SJCRH30 (cell line): ENCODE measurements around the gene SLFN12L. TPM values are rescaled to one million over a fixed set of nuclear protein-coding genes. Genes with fewer than 3 reads are reported as not detected.
"Not testable (repeated sequence)": the region's sequence is repeated elsewhere in the genome, so short reads cannot be mapped to it uniquely, and the experiment has no call there.

Source experiments
- DNase-seq, 2 experiments: peaks; one replicate each; pipeline ENCODE4 v3.0.0-alpha.2; 2015 to 2020
- H3K27ac ChIP-seq: fragments of 250-450 bp; sonication (Bioruptor Pico); 2 replicates; pipeline ENCODE4 v1.5.1; 2020; ENCODE audit warnings: mild to moderate bottlenecking, moderate library complexity
- H3K27me3 ChIP-seq: fragments of 250-450 bp; sonication (Bioruptor Pico); 2 replicates; pipeline ENCODE4 v1.5.1; 2020; ENCODE audit warnings: mild to moderate bottlenecking, moderate library complexity
- H3K36me3 ChIP-seq: fragments of 250-450 bp; sonication (Bioruptor Pico); 2 replicates; pipeline ENCODE4 v1.5.1; 2020; ENCODE audit warnings: mild to moderate bottlenecking, moderate library complexity
- H3K4me1 ChIP-seq: fragments of 250-450 bp; sonication (Bioruptor Pico); 2 replicates; pipeline ENCODE4 v1.5.1; 2020; ENCODE audit warnings: mild to moderate bottlenecking, moderate library complexity
- H3K4me3 ChIP-seq: fragments of 250-450 bp; sonication (Bioruptor Pico); 2 replicates; pipeline ENCODE4 v1.5.1; 2020; ENCODE audit warnings: mild to moderate bottlenecking, moderate library complexity
- H3K9me3 ChIP-seq: fragments of 250-450 bp; sonication (Bioruptor Pico); replicated peaks from 2 replicates; pipeline ENCODE4 v1.5.1; 2020; ENCODE audit warnings: mild to moderate bottlenecking, moderate library complexity
- total RNA-seq: library from RNA; depleted of rRNA; stranded (reverse); fragments of >200 nt; shearing (Covaris generic); gene quantifications from 2 replicates; pipeline ENCODE4 v1.2.3, GENCODE V29; 2014

The SLFN12L gene
- total RNA-seq, 1 experiment from 2014 or later = not detected

DNA sequence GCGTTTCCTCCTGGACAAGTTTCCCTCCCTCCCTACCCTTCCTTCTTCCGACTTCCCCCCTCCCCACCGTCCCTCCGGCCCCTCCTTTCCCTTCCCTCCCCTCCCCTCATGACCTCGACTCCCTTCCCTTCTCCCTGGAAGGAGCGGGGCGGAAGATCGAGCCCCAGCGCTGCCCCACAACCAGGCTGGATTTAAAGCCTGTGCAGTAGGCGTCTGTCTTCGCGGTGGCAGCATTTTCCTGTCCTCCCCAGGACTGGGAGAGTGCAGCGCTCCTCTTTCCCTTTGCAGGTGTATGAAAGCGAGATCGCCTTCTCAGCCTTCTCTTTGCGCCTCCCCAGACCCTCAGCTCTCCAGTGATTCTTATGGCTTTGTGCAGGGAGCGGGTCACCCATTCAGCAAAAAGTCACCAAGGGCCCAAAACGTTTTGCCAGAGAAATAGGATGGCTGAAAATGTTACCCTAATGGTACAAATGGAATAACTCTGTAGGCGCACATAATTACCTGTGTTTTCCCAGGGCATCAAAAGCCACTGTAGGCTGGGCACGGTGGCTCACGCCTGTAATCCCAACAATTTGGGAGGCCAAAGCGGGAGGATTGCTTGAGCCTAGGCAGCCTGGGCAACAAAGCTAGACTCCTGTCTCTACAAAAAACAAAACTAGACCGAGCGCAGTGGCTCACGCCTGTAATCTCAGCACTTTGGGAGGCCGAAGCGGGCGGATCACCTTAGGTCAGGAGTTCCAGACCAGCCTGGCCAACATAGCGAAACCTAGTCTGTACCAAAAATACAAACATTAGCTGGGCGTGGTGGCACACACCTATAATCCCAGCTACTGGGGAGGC is 40.8 kb downstream of the SLFN12L start:
- no peaks in the 10 kb centered on the region for H3K4me1 ChIP-seq

GRCh38 chr17:35493040-35493439 is 44.4 kb downstream of the SLFN12L start:
- H3K4me1 ChIP-seq = no peaks in the 10 kb centered on the region
- no peak for DNase-seq
- H3K36me3 ChIP-seq = no peaks in the 10 kb centered on the region
- no peak overlapping the region for H3K4me3 ChIP-seq
- H3K9me3 ChIP-seq = no peaks in the 10 kb centered on the region
- no peak overlapping the region for H3K27ac ChIP-seq
- peaks cover 13% of the 10 kb centered on the region for H3K27me3 ChIP-seq

More for the DNA sequence above, 40.8 kb downstream of the SLFN12L start:
- no peak for DNase-seq
- no peak overlapping the region for H3K27ac ChIP-seq
- H3K27me3 ChIP-seq = peaks cover 26% of the 10 kb centered on the region; the same call in 1 of the 2 replicates
- H3K36me3 ChIP-seq = no peaks in the 10 kb centered on the region
- H3K4me3 ChIP-seq = no peak overlapping the region
- H3K9me3 ChIP-seq = no peaks in the 10 kb centered on the region

DNA sequence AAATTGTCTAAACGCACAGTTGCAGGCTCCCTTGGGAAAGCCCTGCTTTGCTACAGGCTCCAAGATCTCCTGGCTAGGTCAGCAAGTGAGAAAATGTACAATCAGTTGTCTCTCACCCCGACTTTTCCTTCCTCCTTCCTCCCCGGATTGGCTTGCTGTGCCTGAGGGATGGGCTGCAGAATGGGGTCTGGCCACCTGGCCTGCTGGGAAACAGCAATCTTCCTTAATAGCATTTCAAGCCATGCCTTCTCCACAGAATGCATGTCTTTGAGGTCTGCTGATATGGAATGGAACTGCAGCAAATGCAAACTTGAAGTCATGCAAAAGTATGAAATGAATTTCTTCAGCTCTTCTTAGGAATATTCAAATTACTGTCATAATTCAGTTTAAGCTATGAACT is 46.1 kb downstream of the SLFN12L start:
- H3K9me3 ChIP-seq = no peaks in the 10 kb centered on the region
- no peaks in the 10 kb centered on the region for H3K4me1 ChIP-seq
- no peak overlapping the region for H3K4me3 ChIP-seq
- no peak for DNase-seq
- peaks cover 7% of the 10 kb centered on the region for H3K27me3 ChIP-seq
- no peak overlapping the region for H3K27ac ChIP-seq
- no peaks in the 10 kb centered on the region for H3K36me3 ChIP-seq

DNA sequence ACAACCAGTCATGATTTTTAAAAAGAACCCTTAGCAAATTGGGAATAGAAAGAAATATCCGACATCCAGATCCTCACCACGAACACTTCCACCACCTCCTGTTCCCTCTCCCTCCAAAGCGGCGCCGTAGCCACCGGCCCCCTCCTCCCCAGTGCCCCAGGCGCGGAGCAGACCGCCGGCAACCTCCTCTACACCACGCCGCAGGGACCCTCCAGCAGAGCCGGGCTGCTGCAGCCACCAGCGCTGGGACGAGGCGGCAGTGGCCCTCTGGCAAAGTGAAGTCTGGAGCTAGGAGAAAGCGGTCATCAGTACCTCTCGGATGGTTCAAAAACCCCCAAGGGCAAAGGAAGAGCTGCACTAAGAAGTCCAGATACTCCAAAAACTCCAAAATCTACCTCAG is 47.5 kb downstream of the SLFN12L start:
- H3K36me3 ChIP-seq = no peaks in the 10 kb centered on the region
- no peaks in the 10 kb centered on the region for H3K9me3 ChIP-seq
- peaks cover 7% of the 10 kb centered on the region for H3K27me3 ChIP-seq
- no peak for DNase-seq
- H3K4me1 ChIP-seq = no peaks in the 10 kb centered on the region
- no peak overlapping the region for H3K4me3 ChIP-seq
- H3K27ac ChIP-seq = no peak overlapping the region

GRCh38 chr17:35488991-35489390 is 48.5 kb downstream of the SLFN12L start:
- H3K9me3 ChIP-seq = no peaks in the 10 kb centered on the region
- no peak overlapping the region for H3K4me3 ChIP-seq
- DNase-seq = no peak
- no peak overlapping the region for H3K27ac ChIP-seq
- H3K27me3 ChIP-seq = peaks cover 7% of the 10 kb centered on the region; the same call in 1 of the 2 replicates
- no peaks in the 10 kb centered on the region for H3K4me1 ChIP-seq
- no peaks in the 10 kb centered on the region for H3K36me3 ChIP-seq

- Histone ChIP-seq H3K27me3 (peaks cover 7% of the 10 kb centered on the region; the same call in 1 of the 2 replicates), H3K4me1 (no peaks in the 10 kb centered on the region), H3K27ac (no peak overlapping the region)
Measured at GRCh38 chr17:35486920-35487732, 50.4 kb downstream of the SLFN12L start.

DNA sequence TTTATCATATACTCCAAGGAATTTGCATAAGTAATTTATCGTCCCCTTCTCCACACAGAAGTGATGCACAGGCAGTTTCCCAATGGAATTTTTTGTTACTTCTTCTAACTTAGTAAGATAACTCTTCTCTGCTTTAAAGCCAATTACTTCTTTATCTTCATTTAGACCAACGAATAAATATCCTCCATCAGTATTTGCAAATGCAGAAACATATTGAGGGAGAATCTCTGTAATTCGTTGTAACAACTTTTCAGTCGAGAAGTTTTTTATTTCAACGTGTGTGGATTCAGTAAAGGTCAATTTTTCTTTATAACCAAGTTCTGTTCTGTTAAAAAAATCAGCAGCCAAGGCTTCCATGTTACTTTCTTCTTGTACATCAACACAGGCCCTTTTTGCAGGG is 58.2 kb downstream of the SLFN12L start:
- H3K4me1 ChIP-seq = no peaks in the 10 kb centered on the region
- no peaks in the 10 kb centered on the region for H3K36me3 ChIP-seq
- no peak for DNase-seq
- no peaks in the 10 kb centered on the region; the same call in 1 of the 2 replicates for H3K27me3 ChIP-seq
- H3K27ac ChIP-seq = no peak overlapping the region
- no peaks in the 10 kb centered on the region for H3K9me3 ChIP-seq
- no peak overlapping the region for H3K4me3 ChIP-seq

More at GRCh38 chr17:35486920-35487732, 50.4 kb downstream of the SLFN12L start:
- DNase-seq = no peak
- Histone ChIP-seq H3K36me3 (no peaks in the 10 kb centered on the region), H3K4me3 (no peak overlapping the region), H3K9me3 (no peaks in the 10 kb centered on the region)

DNA sequence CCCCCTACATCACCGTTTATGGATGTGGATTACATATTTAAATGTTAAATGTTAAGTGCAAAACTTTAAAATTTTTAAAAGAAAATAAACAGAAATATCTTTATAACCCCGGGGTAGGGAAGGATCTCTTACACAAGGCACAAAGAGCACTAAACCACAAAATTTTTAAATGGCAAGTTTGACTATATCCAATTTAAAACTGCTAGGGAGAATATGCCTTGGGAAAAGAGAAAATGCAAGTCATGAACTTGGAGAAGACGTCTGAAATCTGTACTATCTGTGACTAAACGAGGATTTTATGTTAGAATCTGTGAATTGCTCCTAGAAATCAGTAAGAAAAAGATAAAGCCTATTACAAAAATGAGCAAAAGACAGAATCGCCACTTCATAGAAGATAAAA is 60.2 kb downstream of the SLFN12L start:
- no peaks in the 10 kb centered on the region for H3K4me1 ChIP-seq
- H3K27me3 ChIP-seq = no peaks in the 10 kb centered on the region; the same call in 1 of the 2 replicates
- DNase-seq = no peak
- H3K36me3 ChIP-seq = no peaks in the 10 kb centered on the region
- H3K4me3 ChIP-seq = no peak overlapping the region
- peaks cover 5% of the 10 kb centered on the region; the same call in 1 of the 2 replicates for H3K9me3 ChIP-seq
- H3K27ac ChIP-seq = no peak overlapping the region

GRCh38 chr17:35476283-35476820 is 61.1 kb downstream of the SLFN12L start:
- H3K4me3 ChIP-seq = no peak overlapping the region
- peaks cover 5% of the 10 kb centered on the region; the same call in 1 of the 2 replicates for H3K9me3 ChIP-seq
- no peak for DNase-seq
- no peaks in the 10 kb centered on the region for H3K36me3 ChIP-seq
- no peaks in the 10 kb centered on the region; the same call in 1 of the 2 replicates for H3K27me3 ChIP-seq
- H3K27ac ChIP-seq = no peak overlapping the region
- H3K4me1 ChIP-seq = no peaks in the 10 kb centered on the region

DNA sequence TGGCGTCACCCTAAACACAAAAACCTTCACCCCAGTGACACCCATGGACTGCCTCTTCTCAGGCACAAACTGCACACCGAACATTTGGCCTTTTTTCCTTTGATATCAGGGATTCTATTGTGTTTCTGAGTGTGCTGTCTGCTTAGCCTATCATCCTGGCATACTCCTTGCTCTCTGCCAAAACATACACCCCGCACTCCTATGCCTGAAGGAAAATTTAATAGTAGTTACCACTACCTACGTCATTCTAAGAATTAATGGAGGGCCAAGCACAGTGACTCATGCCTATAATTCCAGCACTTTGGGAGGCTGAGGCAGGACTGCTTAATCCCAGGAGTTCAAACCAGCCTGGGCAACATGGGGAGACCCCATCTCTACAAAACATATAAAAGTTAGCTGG is 69.0 kb downstream of the SLFN12L start:
- H3K27ac ChIP-seq = no peak overlapping the region
- peaks cover 5% of the 10 kb centered on the region; the same call in 1 of the 2 replicates for H3K9me3 ChIP-seq
- H3K27me3 ChIP-seq = no peaks in the 10 kb centered on the region; the same call in 1 of the 2 replicates
- no peaks in the 10 kb centered on the region for H3K4me1 ChIP-seq
- H3K4me3 ChIP-seq = no peak overlapping the region
- no peaks in the 10 kb centered on the region for H3K36me3 ChIP-seq
- no peak for DNase-seq

- Histone ChIP-seq H3K4me1 (no peaks in the 10 kb centered on the region), H3K36me3 (no peaks in the 10 kb centered on the region), H3K27me3 (peaks cover 2% of the 10 kb centered on the region; the same call in 1 of the 2 replicates), H3K27ac (no peak overlapping the region), H3K9me3 (peaks cover 5% of the 10 kb centered on the region; the same call in 1 of the 2 replicates), H3K4me3 (no peak overlapping the region)
- no peak for DNase-seq
Measured at GRCh38 chr17:35467824-35468223, 69.7 kb downstream of the SLFN12L start.

GRCh38 chr17:35460354-35460851 is 77.1 kb downstream of the SLFN12L start:
- no peaks in the 10 kb centered on the region for H3K4me1 ChIP-seq
- H3K4me3 ChIP-seq = no peak overlapping the region
- H3K36me3 ChIP-seq = no peaks in the 10 kb centered on the region
- no peak for DNase-seq
- no peak overlapping the region for H3K27ac ChIP-seq
- H3K27me3 ChIP-seq = 0 out of 2 replicates have a peak, but pooled peaks cover 5% of the 10 kb centered on the region
- H3K9me3 ChIP-seq = no peaks in the 10 kb centered on the region; the same call in 1 of the 2 replicates

DNA sequence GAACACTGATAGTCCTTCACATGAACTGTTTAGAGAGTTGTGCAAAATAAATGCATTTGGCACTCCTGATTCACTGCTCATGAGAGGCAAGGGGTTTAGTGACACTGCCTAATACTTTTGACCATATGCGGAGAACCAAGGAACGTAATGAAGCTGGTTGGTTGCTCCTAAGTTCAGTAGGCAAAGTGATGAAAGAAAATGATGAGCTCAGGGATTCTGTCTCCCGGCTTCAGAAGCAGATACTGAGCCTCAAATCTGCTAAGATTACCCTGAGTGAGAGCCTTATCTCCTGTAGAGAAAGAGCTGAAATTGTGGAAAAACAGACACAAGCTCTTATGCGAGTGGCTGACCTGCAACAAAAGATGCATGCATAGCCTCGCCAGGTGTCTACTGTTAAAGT is 83.4 kb downstream of the SLFN12L start:
- H3K4me3 ChIP-seq, H3K36me3 ChIP-seq, DNase-seq, H3K27ac ChIP-seq, H3K27me3 ChIP-seq, H3K4me1 ChIP-seq, H3K9me3 ChIP-seq: not testable (repeated sequence)

- no peaks in the 10 kb centered on the region for H3K27me3 ChIP-seq
- no peaks in the 10 kb centered on the region; the same call in 1 of the 2 replicates for H3K9me3 ChIP-seq
- no peak for DNase-seq
- no peaks in the 10 kb centered on the region for H3K4me1 ChIP-seq
- no peak overlapping the region for H3K4me3 ChIP-seq
- no peaks in the 10 kb centered on the region for H3K36me3 ChIP-seq
- H3K27ac ChIP-seq = no peak overlapping the region
Measured at GRCh38 chr17:35453171-35453570, 84.3 kb downstream of the SLFN12L start.
